Adrenal gland (tissue), 12 donors: Measurements from ENCODE around the gene CHP2. TPM values are rescaled to one million over a fixed set of nuclear protein-coding genes. Genes with fewer than 3 reads are reported as not detected.

Source experiments
- DNase-seq, 7 donors: peaks; one replicate each; pipeline ENCODE4 v3.0.0-alpha.2; 2019 to 2020
- H3K27ac ChIP-seq, 5 donors: fragments of 200-600 bp; sonication (generic) in 4 of 5; 1 replicate in 3 of 5; 2 replicates in 2 of 5; pipeline versions ENCODE4 v1.5.1 to v1.8.0; 2016 to 2020; ENCODE audit warnings: mild to moderate bottlenecking in 1 of 5
- H3K27me3 ChIP-seq: fragments of 200-600 bp; 2 replicates; pipeline ENCODE4 v1.8.0; 2021
- H3K36me3 ChIP-seq, 2 donors: fragments of 200-600 bp; replicated peaks in 1 of 2; 1 replicate in 1 of 2; 2 replicates in 1 of 2; pipeline versions ENCODE4 v1.5.1 to v1.8.0; 2018 to 2022
- H3K4me1 ChIP-seq, 2 donors: fragments of 200-600 bp; replicated peaks in 1 of 2; 1 replicate in 1 of 2; 2 replicates in 1 of 2; pipeline versions ENCODE4 v1.5.1 to v1.8.0; 2018 to 2021
- H3K4me3 ChIP-seq, 4 donors: fragments of 200-600 bp; sonication (generic) in 3 of 4; one replicate each; pipeline ENCODE4 v1.5.1; 2016 to 2018
- H3K9me3 ChIP-seq, 3 donors: fragments of 200-600 bp; sonication (generic) in 1 of 3; replicated peaks in 1 of 3; 1 replicate in 2 of 3; 2 replicates in 1 of 3; pipeline versions ENCODE4 v1.5.1 to v1.8.0; 2016 to 2021
- POLR2A ChIP-seq, 2 donors: fragments of 450-650 bp; IDR thresholded peaks; one replicate each; pipeline ENCODE4 v1.6.1; 2017; ENCODE audit warnings: antibody characterized with exemption in 2 of 2, mild to moderate bottlenecking in 2 of 2, moderate library complexity in 1 of 2
- WGBS, 4 donors: extraction: QIAGEN DNeasy Blood & Tissue Kit in 2 of 4; methylation state at CpG; one replicate each; pipeline versions ENCODE4 v1.1.5 to v1.1.7; 2013 to 2017; 5-methylcytosine and 5-hydroxymethylcytosine counted together
- intact Hi-C, 2 donors: fragments of 100-400 bp; cut with DNase I; formaldehyde crosslinking; loops; one replicate each; pipeline versions ENCODE4 v1.14.1 to v1.15.0; 2022 to 2023
- polyA plus RNA-seq, 3 donors: library from polyadenylated mRNA; stranded (reverse); fragments of 200-250 nt in 2 of 3; fragments of 350-450 nt in 1 of 3; fragmentation: Illumina TruSeq in 1 of 3; extraction: RNeasy Lipid Tissue Mini Kit (QIAGEN cat#74804) in 1 of 3; gene quantifications; one replicate each; pipeline ENCODE4 v1.2.3, GENCODE V29; 2013 to 2014
- total RNA-seq, 9 donors: library from RNA; depleted of rRNA in 4 of 9; stranded (reverse); fragments of >200 nt in 4 of 9; fragments of 120-200 nt in 1 of 9; fragmentation: NEBNext Ultra II Directional in 1 of 9; extraction: Animal tissue kit (Norgen Biotek cat#: 25700) in 1 of 9; gene quantifications; one replicate each; pipeline versions ENCODE4 v1.1.0 to v1.2.4, GENCODE V29; 2013 to 2023
- TF ChIP-seq, protein P1 (sequence below), 6 experiments: fragments of 450-650 bp in 4 of 6; fragments of 200-600 bp in 2 of 6; sonication (generic) in 1 of 6; IDR thresholded peaks; 1 replicate in 5 of 6; 2 replicates in 1 of 6; pipeline versions ENCODE4 v1.5.1 to v1.8.0; 2016 to 2021; ENCODE audit warnings: antibody characterized with exemption in 6 of 6, mild to moderate bottlenecking in 2 of 6, moderate library complexity in 1 of 6
- donor health status: healthy with polysubstance abuse.
- donor health status: Bipolar disorder and iron deficiency.
- donor health status: DM: yes; HTN: yes; CAD: no.
- donor health status: DM: no; HTN: no; CAD: no.
- donor health status: DM: no; HTN: no; CAD: no.
- donor health status: DM: yes; HTN: yes; CAD: no.

Gene CHP2
- total and polyA plus RNA-seq, 12 donors, result 0.07 to 1.4 (median 0.12) TPM; not detected in 8

DNA sequence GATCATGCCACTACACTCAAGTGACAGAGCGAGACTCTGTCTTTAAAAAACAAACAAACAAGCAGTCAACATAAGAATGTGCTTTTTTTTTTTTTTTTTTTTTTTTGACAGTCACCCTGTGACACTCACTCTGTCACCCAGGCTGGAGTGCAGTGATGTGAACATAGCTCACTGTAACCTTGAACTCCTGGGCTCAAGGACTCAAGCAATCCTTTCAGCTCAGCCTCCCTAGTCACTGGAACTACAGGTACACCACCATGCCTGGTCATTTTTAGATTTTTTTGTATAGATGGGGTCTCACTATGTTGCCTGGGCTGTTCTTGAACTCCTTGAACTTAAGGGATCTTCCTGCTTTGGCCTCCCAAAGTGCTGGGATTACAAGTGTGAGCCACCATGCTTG, 15.3 kb upstream of the CHP2 start:
- TF ChIP-seq, protein P1, sequence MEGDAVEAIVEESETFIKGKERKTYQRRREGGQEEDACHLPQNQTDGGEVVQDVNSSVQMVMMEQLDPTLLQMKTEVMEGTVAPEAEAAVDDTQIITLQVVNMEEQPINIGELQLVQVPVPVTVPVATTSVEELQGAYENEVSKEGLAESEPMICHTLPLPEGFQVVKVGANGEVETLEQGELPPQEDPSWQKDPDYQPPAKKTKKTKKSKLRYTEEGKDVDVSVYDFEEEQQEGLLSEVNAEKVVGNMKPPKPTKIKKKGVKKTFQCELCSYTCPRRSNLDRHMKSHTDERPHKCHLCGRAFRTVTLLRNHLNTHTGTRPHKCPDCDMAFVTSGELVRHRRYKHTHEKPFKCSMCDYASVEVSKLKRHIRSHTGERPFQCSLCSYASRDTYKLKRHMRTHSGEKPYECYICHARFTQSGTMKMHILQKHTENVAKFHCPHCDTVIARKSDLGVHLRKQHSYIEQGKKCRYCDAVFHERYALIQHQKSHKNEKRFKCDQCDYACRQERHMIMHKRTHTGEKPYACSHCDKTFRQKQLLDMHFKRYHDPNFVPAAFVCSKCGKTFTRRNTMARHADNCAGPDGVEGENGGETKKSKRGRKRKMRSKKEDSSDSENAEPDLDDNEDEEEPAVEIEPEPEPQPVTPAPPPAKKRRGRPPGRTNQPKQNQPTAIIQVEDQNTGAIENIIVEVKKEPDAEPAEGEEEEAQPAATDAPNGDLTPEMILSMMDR (IDR thresholded peaks at IDR 0.05), result no peak
- no peak for TF ChIP-seq POLR2A (IDR thresholded peaks at IDR 0.05)
- Histone ChIP-seq H3K36me3 (no peaks in the 10 kb centered on the region), H3K4me1 (no peaks in the 10 kb centered on the region), H3K27ac (no peak overlapping the region), H3K4me3 (no peak overlapping the region), H3K27me3 (peaks cover 10% of the 10 kb centered on the region), H3K9me3 (no peaks in the 10 kb centered on the region)
- intact Hi-C loops, result loop anchor here in 1 of 2 donors (10.0 kb wide), 1 partner anchor 295 kb away; no protein-coding TSS in a partner anchor
- 60 to 95% (median 71%) methylated on average over 1 of the region's 1 CpG for WGBS, 4 donors
- no peak for DNase-seq

- H3K27ac ChIP-seq, result no peak overlapping the region
- H3K4me1 ChIP-seq, result no peaks in the 10 kb centered on the region
- WGBS, 4 donors, result 40 to 53% (median 47%) methylated on average over 2 of the region's 2 CpGs
- no peak overlapping the region for H3K4me3 ChIP-seq
- no peaks in the 10 kb centered on the region for H3K9me3 ChIP-seq
- H3K27me3 ChIP-seq, result peaks cover 10% of the 10 kb centered on the region
- no peak for TF ChIP-seq POLR2A (IDR thresholded peaks at IDR 0.05)
- TF ChIP-seq, protein P1 (IDR thresholded peaks at IDR 0.05), result no peak
- no peaks in the 10 kb centered on the region for H3K36me3 ChIP-seq
- no peak for DNase-seq
- intact Hi-C loops, result no loop called here
Observed at GRCh38 chr16:23741675-23742303, 13.0 kb upstream of the CHP2 start.

DNA sequence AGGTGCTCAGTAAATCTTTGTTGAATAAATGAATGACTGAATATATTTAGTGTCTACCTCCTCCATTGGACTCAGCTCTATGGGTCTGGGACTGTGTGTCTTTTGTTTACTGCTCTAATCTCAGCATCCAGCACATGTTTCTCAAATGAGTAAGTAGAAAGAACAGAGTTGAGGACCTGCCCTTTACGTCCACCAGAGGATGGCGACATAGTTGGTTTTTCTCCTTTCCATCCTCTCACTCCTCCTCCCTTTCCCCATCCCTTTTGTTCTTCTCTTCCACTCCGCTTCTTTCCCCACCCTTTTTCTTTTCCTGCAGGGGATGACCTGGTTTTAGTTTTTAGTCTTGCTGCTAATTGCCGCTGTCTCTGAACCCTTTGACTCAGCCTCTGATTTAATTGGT, 12.1 kb upstream of the CHP2 start:
- WGBS, 4 donors, result 30 to 43% (median 38%) methylated on average over 4 of the region's 4 CpGs
- Histone ChIP-seq H3K27me3 (peaks cover 13% of the 10 kb centered on the region), H3K4me3 (no peak overlapping the region), H3K4me1 (no peaks in the 10 kb centered on the region), H3K9me3 (no peaks in the 10 kb centered on the region), H3K36me3 (no peaks in the 10 kb centered on the region), H3K27ac (no peak overlapping the region)
- intact Hi-C loops, result no loop called here
- TF ChIP-seq POLR2A (IDR thresholded peaks at IDR 0.05), result no peak
- TF ChIP-seq, protein P1 (IDR thresholded peaks at IDR 0.05), result no peak
- no peak for DNase-seq

DNA sequence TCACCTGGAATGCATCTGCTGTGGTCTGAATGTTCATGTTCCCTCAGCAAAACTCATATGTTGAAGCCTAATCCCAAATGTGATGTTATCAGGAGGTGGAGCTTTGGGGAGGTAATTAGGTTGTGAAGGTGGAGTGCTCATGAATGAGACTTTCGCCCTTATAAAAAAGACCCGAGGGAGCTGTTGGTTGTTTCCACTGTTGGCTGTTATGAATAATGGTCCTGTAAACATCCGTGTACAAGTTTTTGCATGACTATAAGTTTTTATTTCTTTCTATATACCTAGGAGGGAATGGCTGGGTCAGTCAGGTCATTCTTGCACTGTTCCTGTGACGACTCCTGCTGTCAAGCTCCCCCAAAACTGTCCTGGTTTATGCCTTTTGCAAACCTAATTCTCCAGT, 9.6 kb upstream of the CHP2 start:
- Histone ChIP-seq H3K27me3 (peaks cover 6% of the 10 kb centered on the region), H3K9me3 (no peaks in the 10 kb centered on the region), H3K4me3 (no peak overlapping the region), H3K36me3 (no peaks in the 10 kb centered on the region), H3K4me1 (no peaks in the 10 kb centered on the region), H3K27ac (no peak overlapping the region)
- TF ChIP-seq POLR2A (IDR thresholded peaks at IDR 0.05), result no peak
- TF ChIP-seq, protein P1 (IDR thresholded peaks at IDR 0.05), result no peak
- intact Hi-C loops, result no loop called here
- no peak for DNase-seq
- WGBS, 4 donors, result 63 to 71% (median 64%) methylated on average over 4 of the region's 4 CpGs
